GM21786 (cell line): ENCODE results near the gene SLC35E2B.
A peak's percentile ranks its signal among the peaks of the same experiment; 100 is the strongest.
"Not testable (repeated sequence)": the region's sequence is repeated elsewhere in the genome, so short reads cannot be mapped to it uniquely, and the experiment has no call there.

Source experiments
- ATAC-seq: cut with Tn5 transposase; IDR thresholded peaks from one replicate; pipeline ENCODE4 v1.9.1; 2021; ENCODE audit not compliant: unreplicated experiment

SLC35E2B gene

GRCh38 chr1:1677718-1678580 lies 14.6 kb downstream of the SLC35E2B start:
- ATAC-seq, result peak; percentile 66

DNA sequence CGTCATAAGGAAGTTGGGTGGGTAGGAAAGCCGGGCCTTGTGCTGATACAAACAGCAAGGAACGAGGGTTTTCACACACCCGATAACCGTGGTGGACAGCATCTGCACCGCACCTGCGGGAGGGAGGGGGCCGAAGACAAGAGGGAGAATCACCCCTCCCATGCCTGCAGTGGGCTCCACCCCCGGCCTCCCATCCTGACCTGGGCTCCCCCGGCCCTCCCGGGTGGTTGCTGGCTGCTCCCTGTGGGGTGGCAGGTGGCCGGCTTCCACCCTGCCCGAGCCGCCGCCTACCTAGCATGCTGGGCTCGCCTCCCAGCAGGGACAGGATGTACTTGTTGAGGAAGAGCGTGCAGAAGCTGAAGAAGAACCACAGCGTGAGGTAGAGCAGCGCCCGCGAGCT lies 16.5 kb downstream of the SLC35E2B start:
- ATAC-seq, result not testable (repeated sequence)

DNA sequence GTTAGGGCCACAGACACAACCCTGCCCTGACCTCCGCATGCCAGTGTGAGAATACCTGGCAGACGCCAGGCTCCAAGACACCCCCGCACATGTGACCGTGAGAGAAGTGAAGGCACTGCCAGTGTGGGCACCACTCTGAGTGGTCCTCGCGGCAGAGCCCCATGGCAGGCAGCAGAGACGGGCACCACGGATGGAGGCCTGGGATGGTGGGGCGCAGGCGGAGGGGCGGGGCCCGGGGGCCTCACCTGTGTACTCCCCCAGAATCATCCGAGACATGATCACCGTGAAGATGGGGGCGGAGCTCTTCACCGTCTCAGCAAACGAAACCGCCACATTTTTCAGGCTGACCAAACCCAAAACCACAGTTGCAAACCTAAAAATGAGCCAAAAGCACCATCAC lies 17.4 kb downstream of the SLC35E2B start:
- not testable (repeated sequence) for ATAC-seq

GRCh38 chr1:1674806-1675205 lies 17.8 kb downstream of the SLC35E2B start:
- not testable (repeated sequence) for ATAC-seq

DNA sequence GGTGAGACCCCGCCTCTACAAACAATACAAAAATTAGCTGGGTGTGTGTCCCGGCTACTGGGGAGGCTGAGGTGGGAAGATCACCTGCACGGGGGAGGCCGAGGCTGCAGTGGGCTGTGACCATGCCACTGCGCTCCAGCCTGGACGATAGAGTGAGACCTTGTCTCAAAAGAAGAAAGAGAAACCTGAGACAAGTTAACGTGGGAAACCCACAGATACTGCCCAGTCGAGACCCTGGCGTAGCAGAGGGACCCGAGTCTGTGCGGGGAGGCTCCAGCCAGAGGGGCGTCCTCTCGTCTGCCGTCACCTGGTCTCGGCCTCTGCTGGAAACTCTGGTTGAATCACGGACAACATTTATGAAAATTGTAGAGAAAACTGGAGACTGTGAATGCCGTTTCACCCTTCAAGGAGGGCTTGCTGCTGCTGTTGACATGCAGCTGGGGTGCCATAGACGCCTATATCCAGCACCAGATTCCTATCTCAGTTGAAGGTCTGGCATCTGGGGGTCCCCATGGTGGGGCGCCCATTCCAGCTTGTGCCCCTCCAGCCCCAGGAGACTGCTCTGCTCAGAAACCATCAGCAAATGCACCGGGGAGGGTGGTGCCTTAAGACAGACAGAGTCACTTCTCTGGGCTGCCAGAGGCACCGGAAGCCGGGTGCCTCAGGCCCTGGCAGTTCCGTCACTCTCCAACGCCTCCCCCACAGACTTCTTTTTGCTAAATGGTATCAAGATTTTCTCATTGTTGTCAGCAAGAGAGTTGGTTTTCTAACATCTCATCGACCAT lies 20.2 kb downstream of the SLC35E2B start:
- no peak for ATAC-seq

DNA sequence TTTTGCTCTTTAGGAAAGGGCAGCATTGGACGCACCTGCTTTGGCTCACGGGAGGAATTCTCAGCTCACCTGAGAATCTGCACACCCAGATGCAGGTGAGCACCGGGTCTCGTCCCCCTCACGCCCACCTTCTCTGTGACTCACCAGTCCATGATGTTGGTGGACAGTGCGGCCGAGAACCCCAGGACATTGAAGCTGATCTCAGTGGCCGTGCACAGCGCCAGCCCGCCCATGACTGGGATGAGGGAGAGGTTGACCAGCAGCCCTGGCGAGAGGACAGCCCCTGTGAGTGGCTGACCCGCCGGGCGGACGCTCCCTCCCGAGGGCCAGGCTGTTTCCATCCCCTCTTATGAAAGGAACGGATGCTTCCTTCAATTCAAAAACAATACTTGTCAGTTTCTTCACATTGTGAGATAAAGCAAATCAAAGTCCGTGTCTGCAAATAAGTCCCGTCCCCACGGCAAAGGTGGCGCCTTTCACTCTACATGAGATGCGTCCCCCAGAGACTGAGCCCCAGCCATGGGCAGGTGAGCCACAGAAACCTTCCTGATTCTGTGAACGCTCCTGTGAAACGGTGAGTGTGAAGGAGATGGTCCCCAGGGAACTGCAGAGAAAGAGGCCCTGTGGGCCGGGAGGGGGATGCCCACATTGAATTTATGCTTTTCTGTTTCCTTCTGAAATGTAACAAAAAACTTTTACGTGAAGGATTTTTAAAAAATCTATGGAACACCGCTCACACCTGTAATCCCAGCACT lies 21.1 kb downstream of the SLC35E2B start:
- no peak for ATAC-seq

DNA sequence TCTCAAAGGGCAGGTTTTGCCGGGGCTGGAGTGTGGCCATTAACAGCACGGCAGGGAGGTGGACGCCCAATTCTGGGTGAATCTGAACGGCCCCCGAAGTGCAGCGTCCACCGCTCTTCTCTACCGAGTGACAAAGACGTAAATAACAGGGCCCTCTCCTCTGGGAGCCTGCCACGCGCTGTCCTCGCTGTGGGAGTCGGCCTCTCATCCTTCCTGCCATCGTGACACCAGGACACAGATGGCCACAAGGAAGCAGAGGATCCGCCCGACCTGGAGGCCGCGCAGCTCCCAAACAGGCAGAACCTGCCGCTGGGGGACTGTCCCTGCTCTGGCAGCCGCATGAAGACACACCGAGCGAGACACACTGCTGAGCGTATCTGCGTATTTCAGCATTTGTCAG lies 21.7 kb downstream of the SLC35E2B start:
- no peak for ATAC-seq

DNA sequence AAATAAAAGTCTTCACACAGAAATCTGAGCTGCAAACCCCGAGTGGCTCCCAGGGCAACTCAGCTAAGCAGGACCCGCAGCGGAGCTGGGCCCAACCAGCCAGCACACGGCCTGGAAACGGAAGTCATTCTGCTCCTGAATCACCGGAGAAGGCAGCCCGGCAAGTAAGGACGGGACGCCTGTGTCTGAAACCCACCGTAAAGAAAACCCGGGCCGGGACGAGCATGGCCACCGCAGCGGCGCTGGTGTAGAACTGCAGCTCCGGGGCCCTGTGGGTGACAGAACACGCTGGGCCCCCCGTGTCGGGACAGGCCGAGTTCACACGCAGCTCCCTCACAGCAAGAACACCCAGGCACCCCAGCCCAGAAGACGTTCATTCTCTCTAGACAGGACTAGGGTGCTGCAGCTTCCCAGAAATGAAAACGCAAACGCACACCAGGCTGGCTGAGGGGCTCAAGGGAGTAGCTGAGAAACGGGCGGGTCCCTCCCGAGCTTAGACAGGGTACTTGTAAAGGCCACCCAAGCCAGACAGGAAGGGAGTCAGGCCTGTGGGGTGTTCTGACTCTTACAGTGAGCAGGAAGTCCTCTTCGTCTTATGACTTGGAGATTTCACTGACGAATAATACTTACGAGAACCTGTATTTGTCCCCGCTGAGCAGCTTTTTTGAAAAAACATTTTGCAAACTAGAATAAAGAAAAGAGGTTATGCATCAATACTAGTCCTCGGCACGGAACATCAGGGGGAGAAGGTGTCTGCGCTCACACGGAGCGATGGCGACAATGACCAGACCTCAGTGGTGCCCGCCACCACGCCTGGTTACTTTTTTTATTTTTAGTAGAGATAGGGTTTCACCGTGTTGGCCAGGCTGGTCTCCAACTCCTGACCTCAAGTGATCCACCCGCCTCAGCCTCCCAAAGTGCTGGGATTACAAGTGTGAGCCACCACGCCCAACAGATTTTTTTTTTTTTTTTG lies 22.8 kb downstream of the SLC35E2B start:
- no peak for ATAC-seq

DNA sequence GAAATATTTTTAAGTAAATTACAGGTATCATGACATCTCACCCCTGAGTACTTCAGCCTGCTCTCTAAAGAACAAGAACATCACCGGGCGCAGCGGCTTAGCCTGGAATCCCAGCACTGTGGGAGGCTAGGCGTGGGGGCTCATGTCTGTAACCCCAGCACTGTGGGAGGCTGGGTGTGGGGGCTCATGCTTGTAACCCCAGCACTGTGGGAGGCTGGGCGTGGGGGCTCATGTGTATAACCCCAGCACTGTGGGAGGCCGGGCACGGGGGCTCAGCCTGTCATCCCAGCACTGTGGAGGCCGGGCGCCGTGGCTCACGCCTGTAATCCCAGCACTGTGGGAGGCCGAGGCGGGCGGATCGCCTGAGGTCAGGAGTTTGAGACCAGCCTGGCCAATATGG lies 26.1 kb downstream of the SLC35E2B start:
- ATAC-seq, result no peak

- ATAC-seq, result no peak
Observed at GRCh38 chr1:1665815-1666251, 26.8 kb downstream of the SLC35E2B start.

DNA sequence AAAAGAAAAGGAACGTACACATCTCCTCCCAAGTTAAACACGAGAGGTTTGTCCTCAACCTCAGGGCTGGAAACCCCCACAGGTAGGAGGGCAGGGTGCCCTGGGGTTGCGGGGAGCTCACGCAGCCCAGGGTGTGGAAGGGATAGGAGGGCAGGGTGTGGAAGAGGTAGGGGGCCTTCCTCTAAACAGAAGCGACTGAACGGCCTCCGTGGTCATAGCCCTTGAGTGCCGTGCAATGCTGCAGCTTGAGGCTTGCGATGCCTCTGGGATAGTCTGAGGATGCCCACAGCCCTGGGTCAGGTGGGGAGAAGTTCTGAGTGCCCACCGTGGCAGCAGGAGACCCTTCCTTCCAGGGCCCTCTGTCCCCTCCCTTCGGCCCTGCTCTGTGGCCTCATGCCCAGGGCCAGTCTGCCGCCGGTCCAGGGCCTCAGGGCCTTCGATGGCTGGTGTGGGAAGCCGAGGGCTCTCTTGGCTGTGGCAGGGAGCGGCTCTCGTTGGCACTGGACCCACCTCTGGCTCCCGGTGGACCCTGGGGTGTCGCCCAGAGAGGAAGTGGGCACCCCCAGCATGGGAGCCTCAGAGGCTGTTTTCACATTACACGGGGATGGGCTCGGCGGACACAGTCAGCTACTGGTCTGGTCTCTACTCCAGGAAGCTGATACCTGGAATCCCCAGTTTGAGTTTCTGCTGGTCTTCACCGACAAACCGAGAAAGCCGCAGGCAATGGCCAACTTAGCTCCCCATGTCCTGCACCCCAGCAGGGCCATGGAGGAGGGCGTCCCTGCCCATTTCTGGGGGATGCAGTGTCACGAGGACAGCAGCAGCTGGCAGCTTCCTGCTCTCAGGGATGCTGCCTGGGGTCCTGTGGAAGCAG lies 27.4 kb downstream of the SLC35E2B start:
- no peak for ATAC-seq

- ATAC-seq, result not testable (repeated sequence)
Observed at GRCh38 chr1:1664318-1664717, 28.3 kb downstream of the SLC35E2B start.

- ATAC-seq, result not testable (repeated sequence)
Observed at GRCh38 chr1:1662830-1663560, 29.6 kb downstream of the SLC35E2B start.

DNA sequence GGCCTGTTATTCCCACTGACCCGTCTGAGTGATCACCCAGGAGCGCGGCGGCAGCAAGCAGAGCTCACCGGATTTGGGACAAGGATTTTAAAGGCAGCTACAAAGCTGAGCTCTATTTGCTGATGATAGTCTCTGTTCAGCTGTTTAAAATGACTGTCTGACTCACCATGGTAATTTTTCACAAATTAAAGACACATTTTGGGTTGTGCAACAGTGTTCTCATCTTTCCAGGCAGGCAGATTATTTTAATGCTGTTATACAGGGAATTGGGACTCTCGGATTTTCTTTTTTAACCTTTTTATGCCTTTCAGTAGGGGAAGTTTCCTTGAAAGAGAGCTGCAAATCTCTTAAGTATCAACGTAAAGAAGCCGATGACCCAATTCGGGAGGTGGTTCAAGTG lies 30.2 kb downstream of the SLC35E2B start:
- ATAC-seq, result not testable (repeated sequence)

DNA sequence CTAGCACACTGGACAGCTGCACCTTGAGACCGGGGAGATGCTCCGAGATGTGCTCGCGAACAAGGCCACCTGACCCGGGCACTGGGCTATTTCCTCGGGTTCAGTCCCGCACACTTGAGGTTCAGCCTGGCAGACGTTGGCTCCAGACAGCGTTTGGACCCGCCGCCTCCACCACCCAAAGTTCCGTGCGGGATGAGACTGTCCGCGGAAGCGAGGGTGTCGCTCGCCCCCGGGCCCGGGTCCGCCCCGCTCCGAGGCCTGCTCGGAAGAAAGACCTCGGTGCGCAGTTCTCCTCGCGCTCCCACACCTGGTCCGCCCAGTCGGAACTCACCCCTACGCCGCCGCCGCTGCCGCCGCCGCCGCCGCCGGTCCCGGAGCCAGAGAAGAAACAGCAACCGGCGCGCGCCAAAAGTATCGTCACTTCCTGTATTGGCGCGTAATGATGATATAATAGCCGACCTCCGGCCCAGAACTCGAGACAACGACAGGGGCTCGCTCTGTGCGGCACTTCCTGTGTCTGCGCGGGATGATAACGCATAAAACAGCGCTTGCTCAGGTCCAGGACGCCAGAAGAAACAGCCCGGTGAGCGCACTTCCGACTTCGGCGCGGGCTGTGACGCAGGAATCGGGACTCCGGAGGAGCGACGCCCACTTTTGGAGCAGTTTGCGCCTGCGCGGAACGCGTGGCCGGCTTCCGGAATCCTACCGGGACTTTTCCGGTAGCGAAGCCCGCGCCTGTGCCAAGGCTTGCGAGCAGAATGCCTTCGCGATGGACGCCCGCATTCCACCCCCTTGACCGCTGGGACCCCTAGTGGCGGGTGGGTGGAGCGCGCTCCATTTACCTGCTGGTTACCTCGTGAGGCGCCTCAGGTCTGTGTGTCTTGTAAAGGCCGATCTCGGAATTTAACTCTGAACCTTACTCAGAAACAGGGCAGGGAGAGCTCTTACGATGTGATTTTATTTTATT lies 33.7 kb downstream of the SLC35E2B start, which contains the start of gene CDK11B:
TSS of gene CDK11B (minus strand) at position 422 of the 967 bp plus-strand sequence. CDS start 1,519 bp downstream, outside the sequence.
- ATAC-seq, result peak; percentile 75

- not testable (repeated sequence) for ATAC-seq
Observed at GRCh38 chr1:1648265-1648664, 44.3 kb downstream of the SLC35E2B start.
